Measurements from ENCODE around the gene MT3. TPM values are rescaled to one million over a fixed set of nuclear protein-coding genes. Genes with fewer than 3 reads are reported as not detected.

Gene MT3
- total RNA-seq, 3 donors from 2014 or later (not counting 1 experiment from before 2014, with no cell fraction given) = not detected

DNA sequence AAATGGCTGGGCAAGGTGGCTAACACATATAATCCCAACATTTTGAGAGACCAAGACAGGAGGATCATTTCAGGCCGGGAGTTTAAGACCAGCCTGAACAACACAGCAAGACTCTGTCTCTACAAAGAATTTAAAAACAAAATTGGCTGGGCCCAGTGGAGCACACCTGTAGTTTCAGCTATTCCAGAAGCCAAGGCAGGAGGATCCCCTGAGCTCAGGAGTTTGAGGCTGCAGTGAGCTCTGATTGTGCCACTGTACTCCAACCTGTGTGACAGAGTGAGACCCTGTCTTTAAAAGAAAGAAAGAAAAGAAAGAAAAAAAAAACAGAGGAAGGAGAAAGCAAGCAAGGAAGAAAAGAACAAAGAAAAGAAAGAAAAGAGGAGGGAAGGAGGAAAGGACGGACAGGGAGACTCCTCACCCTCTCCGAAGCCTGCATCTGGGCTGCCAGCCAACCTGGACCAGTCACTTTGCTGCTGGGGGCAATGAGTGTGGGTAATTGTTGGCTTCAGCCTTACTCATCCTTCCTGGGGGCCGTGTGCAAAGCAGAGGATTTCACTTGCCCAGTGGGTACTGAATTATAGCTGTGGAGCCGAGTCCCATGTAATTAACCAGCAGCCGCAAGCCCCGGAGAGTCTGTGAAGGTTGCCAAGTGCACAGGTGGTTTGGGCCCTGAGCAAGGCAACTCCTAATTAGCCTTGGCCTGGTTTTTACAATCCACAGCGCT is 31.1 kb upstream of the MT3 start:
- Histone ChIP-seq H3K36me3 (ENCODE audit: control insufficient read depth, insufficient read depth, low read length) (no peaks in the 10 kb centered on the region), H3K27me3 (ENCODE audit: control insufficient read depth, insufficient read depth, low read length) (no peaks in the 10 kb centered on the region), H3K4me3 (ENCODE audit: low read length) (no peak overlapping the region), H3K27ac (ENCODE audit: low read length) (no peak overlapping the region), H3K9me3 (ENCODE audit: control insufficient read depth, insufficient read depth, low read length) (no peaks in the 10 kb centered on the region), H3K4me1 (ENCODE audit: control insufficient read depth, insufficient read depth, low read length) (no peaks in the 10 kb centered on the region)
- intact Hi-C loops (cut with micrococcal nuclease) = no loop called here
- H3K9me3 Mint-ChIP-seq = no peaks in the 10 kb centered on the region
- H3K4me3 Mint-ChIP-seq = no peak overlapping the region
- WGBS (ENCODE audit: insufficient coverage) = 81% methylated on average over 8 of the region's 8 CpGs
- peaks cover 0 to 3% of the 10 kb centered on the region in 2 donors for H3K4me1 Mint-ChIP-seq
- H3K27ac Mint-ChIP-seq = no peak overlapping the region
- H3K36me3 Mint-ChIP-seq = no peaks in the 10 kb centered on the region
- ATAC-seq = no peak
- TF ChIP-seq, protein P1, sequence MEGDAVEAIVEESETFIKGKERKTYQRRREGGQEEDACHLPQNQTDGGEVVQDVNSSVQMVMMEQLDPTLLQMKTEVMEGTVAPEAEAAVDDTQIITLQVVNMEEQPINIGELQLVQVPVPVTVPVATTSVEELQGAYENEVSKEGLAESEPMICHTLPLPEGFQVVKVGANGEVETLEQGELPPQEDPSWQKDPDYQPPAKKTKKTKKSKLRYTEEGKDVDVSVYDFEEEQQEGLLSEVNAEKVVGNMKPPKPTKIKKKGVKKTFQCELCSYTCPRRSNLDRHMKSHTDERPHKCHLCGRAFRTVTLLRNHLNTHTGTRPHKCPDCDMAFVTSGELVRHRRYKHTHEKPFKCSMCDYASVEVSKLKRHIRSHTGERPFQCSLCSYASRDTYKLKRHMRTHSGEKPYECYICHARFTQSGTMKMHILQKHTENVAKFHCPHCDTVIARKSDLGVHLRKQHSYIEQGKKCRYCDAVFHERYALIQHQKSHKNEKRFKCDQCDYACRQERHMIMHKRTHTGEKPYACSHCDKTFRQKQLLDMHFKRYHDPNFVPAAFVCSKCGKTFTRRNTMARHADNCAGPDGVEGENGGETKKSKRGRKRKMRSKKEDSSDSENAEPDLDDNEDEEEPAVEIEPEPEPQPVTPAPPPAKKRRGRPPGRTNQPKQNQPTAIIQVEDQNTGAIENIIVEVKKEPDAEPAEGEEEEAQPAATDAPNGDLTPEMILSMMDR (IDR thresholded peaks at IDR 0.05) = no peak
- H3K27me3 Mint-ChIP-seq (ENCODE audit: low read depth in 2 of 2) = peaks cover 25 to 37% of the 10 kb centered on the region in 2 donors
- no peak for DNase-seq

DNA sequence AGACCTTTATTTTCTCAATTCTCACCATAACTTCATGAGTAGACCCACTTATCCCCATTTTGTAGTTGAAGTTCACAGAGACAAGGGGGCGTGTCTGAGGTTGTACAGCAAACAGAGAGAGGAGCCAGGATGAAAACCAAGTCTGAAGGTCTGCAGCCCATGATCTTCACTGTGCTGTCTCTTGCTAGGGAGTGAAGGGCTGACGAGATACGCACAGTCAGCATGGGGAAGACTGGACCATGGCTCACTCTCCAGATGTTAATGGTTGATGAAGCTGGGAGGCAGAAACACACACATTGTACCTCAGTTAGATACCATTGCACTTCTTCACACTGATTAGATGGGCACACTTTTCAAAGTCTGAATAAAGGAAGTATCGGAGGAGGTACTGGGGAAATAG is 30.2 kb upstream of the MT3 start:
- Histone ChIP-seq H3K27me3 (ENCODE audit: control insufficient read depth, insufficient read depth, low read length) (no peaks in the 10 kb centered on the region), H3K4me3 (ENCODE audit: low read length) (no peak overlapping the region), H3K36me3 (ENCODE audit: control insufficient read depth, insufficient read depth, low read length) (no peaks in the 10 kb centered on the region), H3K9me3 (ENCODE audit: control insufficient read depth, insufficient read depth, low read length) (no peaks in the 10 kb centered on the region), H3K27ac (ENCODE audit: low read length) (no peak overlapping the region), H3K4me1 (ENCODE audit: control insufficient read depth, insufficient read depth, low read length) (no peaks in the 10 kb centered on the region)
- Mint-ChIP-seq H3K4me1 (peaks cover 0 to 3% of the 10 kb centered on the region in 2 donors), H3K27me3 (ENCODE audit: low read depth in 2 of 2) (peaks cover 21 to 37% of the 10 kb centered on the region in 2 donors), H3K36me3 (no peaks in the 10 kb centered on the region), H3K27ac (no peak overlapping the region), H3K9me3 (no peaks in the 10 kb centered on the region), H3K4me3 (no peak overlapping the region)
- no peak for ATAC-seq
- no peak for DNase-seq
- TF ChIP-seq, protein P1 (IDR thresholded peaks at IDR 0.05) = no peak
- 88% methylated on average over 3 of the region's 4 CpGs for WGBS (ENCODE audit: insufficient coverage)
- intact Hi-C loops (cut with micrococcal nuclease) = no loop called here

DNA sequence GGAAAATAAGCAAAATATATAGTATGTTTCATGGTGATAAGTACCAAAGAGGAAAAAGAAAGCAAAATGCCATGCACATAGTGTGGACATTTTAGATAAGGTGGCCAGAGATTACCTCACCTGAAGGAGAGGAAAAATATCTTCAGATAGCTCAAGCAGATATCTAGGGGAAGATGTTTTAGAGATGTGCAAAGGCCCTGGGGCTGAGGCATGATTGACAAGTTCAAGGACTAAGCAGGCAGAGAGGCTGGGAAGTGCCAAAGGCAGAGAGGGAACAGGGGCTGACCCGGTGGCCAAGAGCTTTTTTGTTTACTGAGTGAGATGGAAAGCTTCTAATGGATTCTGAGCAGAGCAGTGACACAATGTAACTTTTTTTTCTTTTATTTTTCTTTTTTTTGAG is 28.9 kb upstream of the MT3 start:
- H3K27ac Mint-ChIP-seq = no peak overlapping the region
- H3K4me3 Mint-ChIP-seq = no peak overlapping the region
- no peak for ATAC-seq
- H3K4me1 Mint-ChIP-seq = peaks cover 0 to 3% of the 10 kb centered on the region in 2 donors
- H3K9me3 Mint-ChIP-seq = no peaks in the 10 kb centered on the region
- TF ChIP-seq, protein P1 (IDR thresholded peaks at IDR 0.05) = no peak
- Histone ChIP-seq H3K4me1 (ENCODE audit: control insufficient read depth, insufficient read depth, low read length) (no peaks in the 10 kb centered on the region), H3K4me3 (ENCODE audit: low read length) (no peak overlapping the region), H3K27me3 (ENCODE audit: control insufficient read depth, insufficient read depth, low read length) (no peaks in the 10 kb centered on the region), H3K27ac (ENCODE audit: low read length) (no peak overlapping the region), H3K36me3 (ENCODE audit: control insufficient read depth, insufficient read depth, low read length) (no peaks in the 10 kb centered on the region), H3K9me3 (ENCODE audit: control insufficient read depth, insufficient read depth, low read length) (no peaks in the 10 kb centered on the region)
- intact Hi-C loops (cut with micrococcal nuclease) = no loop called here
- WGBS (ENCODE audit: insufficient coverage) = 95% methylated on average over 1 of the region's 1 CpG
- H3K36me3 Mint-ChIP-seq = no peaks in the 10 kb centered on the region
- peaks cover 21 to 26% of the 10 kb centered on the region in 2 donors for H3K27me3 Mint-ChIP-seq (ENCODE audit: low read depth in 2 of 2)
- DNase-seq = no peak

GRCh38 chr16:56561126-56561525 is 28.2 kb upstream of the MT3 start:
- H3K4me1 Mint-ChIP-seq = peaks cover 0 to 3% of the 10 kb centered on the region in 2 donors
- H3K9me3 Mint-ChIP-seq = no peaks in the 10 kb centered on the region
- Histone ChIP-seq H3K27me3 (ENCODE audit: control insufficient read depth, insufficient read depth, low read length) (no peaks in the 10 kb centered on the region), H3K36me3 (ENCODE audit: control insufficient read depth, insufficient read depth, low read length) (no peaks in the 10 kb centered on the region), H3K4me1 (ENCODE audit: control insufficient read depth, insufficient read depth, low read length) (no peaks in the 10 kb centered on the region), H3K4me3 (ENCODE audit: low read length) (no peak overlapping the region), H3K27ac (ENCODE audit: low read length) (no peak overlapping the region), H3K9me3 (ENCODE audit: control insufficient read depth, insufficient read depth, low read length) (no peaks in the 10 kb centered on the region)
- H3K36me3 Mint-ChIP-seq = no peaks in the 10 kb centered on the region
- H3K27ac Mint-ChIP-seq = no peak overlapping the region
- no peak for DNase-seq
- intact Hi-C loops (cut with micrococcal nuclease) = no loop called here
- H3K4me3 Mint-ChIP-seq = no peak overlapping the region
- peaks cover 20 to 26% of the 10 kb centered on the region in 2 donors for H3K27me3 Mint-ChIP-seq (ENCODE audit: low read depth in 2 of 2)
- WGBS (ENCODE audit: insufficient coverage) = 100% methylated on average over 1 of the region's 1 CpG
- ATAC-seq = no peak
- TF ChIP-seq, protein P1 (IDR thresholded peaks at IDR 0.05) = no peak
